Kidney epithelial cell (primary cell): ENCODE measurements around the gene CRLF2. TPM values are rescaled to one million over a fixed set of nuclear protein-coding genes. Genes with fewer than 3 reads are reported as not detected.
"Not testable (repeated sequence)": the region's sequence is repeated elsewhere in the genome, so short reads cannot be mapped to it uniquely, and the experiment has no call there.

Source experiments
- DNase-seq: peaks from one replicate; pipeline ENCODE4 v3.0.0-alpha.2; 2010; ENCODE audit warnings: low read depth
- H3K27me3 ChIP-seq: 2 replicates; pipeline ENCODE4 v1.6.0; 2011; ENCODE audit warnings: low read length; ENCODE audit not compliant: control insufficient read depth, insufficient read depth
- H3K36me3 ChIP-seq: 2 replicates; pipeline ENCODE4 v1.5.1; 2011; ENCODE audit warnings: low read length; ENCODE audit not compliant: control insufficient read depth, insufficient read depth
- H3K4me3 ChIP-seq: 2 replicates; pipeline ENCODE4 v1.5.1; 2011; ENCODE audit warnings: low read depth, mild to moderate bottlenecking, control low read depth, low read length
- CTCF ChIP-seq: IDR thresholded peaks from 2 replicates; pipeline ENCODE4 v1.5.1; 2011; ENCODE audit warnings: mild to moderate bottlenecking, moderate library complexity, low read length, control low read depth, inconsistent platforms; ENCODE audit not compliant: insufficient read depth, poor library complexity, severe bottlenecking
- total RNA-seq: library from RNA; depleted of rRNA; stranded (reverse); fragments of >200 nt; gene quantifications from 2 replicates; pipeline ENCODE4 v1.2.3, GENCODE V29; 2015

Gene CRLF2
- total RNA-seq, 1 donor from 2014 or later: not detected

GRCh38 chrX:1246816-1247215 is 34.4 kb upstream of the CRLF2 start:
- no peak overlapping the region for H3K4me3 ChIP-seq
- H3K36me3 ChIP-seq: no peaks in the 10 kb centered on the region
- no peaks in the 10 kb centered on the region for H3K27me3 ChIP-seq
- no peak for DNase-seq
- peak; percentile 51 for TF ChIP-seq CTCF

- no peak for DNase-seq
- H3K27me3 ChIP-seq: no peaks in the 10 kb centered on the region
- no peaks in the 10 kb centered on the region for H3K36me3 ChIP-seq
- TF ChIP-seq CTCF: no peak
- H3K4me3 ChIP-seq: no peak overlapping the region
These were observed 32.0 kb upstream of the CRLF2 start for GRCh38 chrX:1244164-1245076.

- no peak for DNase-seq
- TF ChIP-seq CTCF: no peak
- no peak overlapping the region for H3K4me3 ChIP-seq
- H3K27me3 ChIP-seq: no peaks in the 10 kb centered on the region
- H3K36me3 ChIP-seq: no peaks in the 10 kb centered on the region
These were observed 30.5 kb upstream of the CRLF2 start for GRCh38 chrX:1242891-1243402.

GRCh38 chrX:1240551-1240950 is 28.1 kb upstream of the CRLF2 start:
- not testable (repeated sequence) for DNase-seq, H3K4me3 ChIP-seq, H3K27me3 ChIP-seq, H3K36me3 ChIP-seq

- no peak for TF ChIP-seq CTCF
- Histone ChIP-seq H3K4me3 (no peak overlapping the region), H3K27me3 (no peaks in the 10 kb centered on the region), H3K36me3 (no peaks in the 10 kb centered on the region)
- DNase-seq: no peak
These were observed 27.3 kb upstream of the CRLF2 start for GRCh38 chrX:1239681-1240142.

GRCh38 chrX:1231850-1232465 is 19.5 kb upstream of the CRLF2 start:
- no peak for DNase-seq
- Histone ChIP-seq H3K27me3 (no peaks in the 10 kb centered on the region), H3K36me3 (no peaks in the 10 kb centered on the region), H3K4me3 (no peak overlapping the region)
- TF ChIP-seq CTCF: no peak

GRCh38 chrX:1228101-1228500 is 15.7 kb upstream of the CRLF2 start:
- H3K27me3 ChIP-seq, H3K4me3 ChIP-seq, DNase-seq, H3K36me3 ChIP-seq: not testable (repeated sequence)
